ENCODE results near the gene NFYA. TPM values are rescaled to one million over a fixed set of nuclear protein-coding genes. Genes with fewer than 3 reads are reported as not detected.

NFYA gene
- total RNA-seq, 1 donor from 2014 or later, result 23.9 TPM

DNA sequence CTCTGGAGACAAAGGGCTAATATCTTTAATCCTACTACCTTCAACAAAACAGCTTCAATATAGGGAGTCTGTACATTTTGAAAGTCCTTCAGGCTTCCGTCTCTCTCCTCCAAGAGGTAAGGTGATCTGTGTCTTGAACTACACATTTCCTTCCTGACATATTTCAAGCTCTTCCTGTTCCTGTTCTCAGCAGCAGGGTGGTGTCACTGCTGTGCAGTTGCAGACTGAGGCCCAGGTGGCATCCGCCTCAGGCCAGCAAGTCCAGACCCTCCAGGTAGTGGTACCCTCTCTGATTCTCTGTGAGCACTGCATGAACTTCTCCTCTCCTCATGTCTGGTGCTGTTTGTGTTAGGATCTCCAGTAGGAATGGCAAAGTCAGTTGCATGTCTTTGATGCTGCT lies 7.8 kb downstream of the NFYA start:
- no peak overlapping the region for H3K27ac ChIP-seq
- H3K9me3 ChIP-seq, result no peaks in the 10 kb centered on the region
- peaks cover 60% of the 10 kb centered on the region for H3K36me3 ChIP-seq
- TF ChIP-seq CTCF (IDR thresholded peaks at IDR 0.05), result no peak
- no peak for DNase-seq
- H3K4me1 ChIP-seq, result peaks cover 13% of the 10 kb centered on the region
- no peaks in the 10 kb centered on the region for H3K27me3 ChIP-seq
- ATAC-seq, result peak; percentile 13
- H3K4me3 ChIP-seq, result no peak overlapping the region
- intact Hi-C loops (cut with DNase I), result no loop called here

- Histone ChIP-seq H3K9me3 (no peaks in the 10 kb centered on the region), H3K27me3 (no peaks in the 10 kb centered on the region), H3K27ac (no peak overlapping the region), H3K4me1 (no peaks in the 10 kb centered on the region), H3K36me3 (peaks cover 84% of the 10 kb centered on the region), H3K4me3 (no peak overlapping the region)
- no peak for TF ChIP-seq CTCF (IDR thresholded peaks at IDR 0.05)
- no peak for ATAC-seq
- no peak for DNase-seq
- intact Hi-C loops (cut with DNase I), result no loop called here
These were observed 10.3 kb downstream of the NFYA start for GRCh38 chr6:41083072-41083471.

DNA sequence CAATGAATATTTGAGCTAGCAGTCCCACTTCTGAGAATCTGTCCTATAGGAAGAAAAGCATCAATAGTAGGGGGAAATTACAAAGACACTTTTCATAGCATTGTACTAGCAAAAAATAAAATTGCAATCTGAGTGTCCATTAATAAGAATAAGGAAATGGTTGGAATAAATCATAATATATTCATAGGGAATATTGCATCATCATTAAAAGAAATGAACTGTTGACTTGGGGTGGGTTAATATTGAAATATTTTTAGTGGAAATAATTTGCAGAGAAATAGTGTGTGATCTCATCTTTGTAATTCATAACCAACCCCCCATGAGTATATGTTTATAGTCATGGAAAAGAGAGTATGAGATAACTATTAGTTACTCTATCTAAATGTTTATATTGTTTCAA lies 12.4 kb downstream of the NFYA start:
- no peak for TF ChIP-seq CTCF (IDR thresholded peaks at IDR 0.05)
- DNase-seq, result no peak
- Histone ChIP-seq H3K9me3 (no peaks in the 10 kb centered on the region), H3K27ac (no peak overlapping the region), H3K4me3 (no peak overlapping the region), H3K36me3 (peaks cover 88% of the 10 kb centered on the region), H3K4me1 (no peaks in the 10 kb centered on the region), H3K27me3 (no peaks in the 10 kb centered on the region)
- no peak for ATAC-seq
- intact Hi-C loops (cut with DNase I), result no loop called here

- DNase-seq, result no peak
- H3K9me3 ChIP-seq, result no peaks in the 10 kb centered on the region
- H3K27me3 ChIP-seq, result no peaks in the 10 kb centered on the region
- intact Hi-C loops (cut with DNase I), result no loop called here
- H3K4me3 ChIP-seq, result no peak overlapping the region
- H3K4me1 ChIP-seq, result no peaks in the 10 kb centered on the region
- no peak for ATAC-seq
- peaks cover 95% of the 10 kb centered on the region for H3K36me3 ChIP-seq
- no peak overlapping the region for H3K27ac ChIP-seq
- TF ChIP-seq CTCF (IDR thresholded peaks at IDR 0.05), result no peak
These were observed 15.7 kb downstream of the NFYA start for GRCh38 chr6:41088451-41088850.

DNA sequence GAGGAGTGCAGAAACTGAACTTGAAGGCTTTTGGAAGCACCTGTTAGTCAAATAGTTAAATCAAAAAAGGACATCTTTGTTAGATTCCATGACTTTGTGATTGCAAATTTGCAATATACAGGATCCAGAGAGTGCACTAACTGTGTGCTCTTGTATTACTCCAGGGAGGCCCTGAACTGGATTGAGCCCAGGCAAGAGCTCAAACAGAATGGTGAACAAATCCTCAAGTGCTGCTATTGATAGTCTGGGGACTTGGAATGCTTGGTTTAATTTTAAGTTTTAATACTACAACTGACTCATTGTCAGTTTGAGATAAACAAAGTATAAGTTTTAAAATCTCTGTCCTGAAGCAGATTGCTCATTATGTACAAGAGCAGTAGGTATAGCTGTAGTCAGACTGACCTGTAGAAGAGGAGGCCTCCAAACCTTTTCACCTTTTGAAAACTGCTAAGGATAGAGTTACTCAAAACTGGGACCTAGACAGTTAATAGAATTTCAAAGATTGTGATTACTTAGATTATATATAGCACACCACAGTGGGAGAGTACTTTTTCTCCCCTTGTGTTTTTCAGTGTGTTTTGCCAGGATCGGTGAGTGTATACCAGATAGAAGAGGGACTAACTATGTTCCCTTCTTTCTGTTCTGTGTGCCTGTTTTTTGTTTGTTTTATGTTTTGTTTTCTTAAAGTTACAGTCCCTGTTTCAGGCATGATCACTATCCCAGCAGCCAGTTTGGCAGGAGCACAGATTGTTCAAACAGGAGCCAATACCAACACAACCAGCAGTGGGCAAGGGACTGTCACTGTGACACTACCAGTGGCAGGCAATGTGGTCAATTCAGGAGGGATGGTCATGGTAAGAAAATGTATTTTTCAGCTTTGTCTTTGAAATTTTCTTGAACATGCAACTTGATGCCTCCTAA lies 18.3 kb downstream of the NFYA start:
- intact Hi-C loops (cut with DNase I), result no loop called here
- no peaks in the 10 kb centered on the region for H3K27me3 ChIP-seq
- no peaks in the 10 kb centered on the region for H3K9me3 ChIP-seq
- ATAC-seq (no peak), DNase-seq (no peak)
- no peak overlapping the region for H3K27ac ChIP-seq
- H3K4me3 ChIP-seq, result no peak overlapping the region
- no peak for TF ChIP-seq CTCF (IDR thresholded peaks at IDR 0.05)
- peaks cover 96% of the 10 kb centered on the region for H3K36me3 ChIP-seq
- H3K4me1 ChIP-seq, result no peaks in the 10 kb centered on the region

Measured in upper lobe of right lung (tissue), 1 donor.